Peyer's patch (tissue), 4 donors: Measurements from ENCODE around the gene GNAL.

Source experiments
- POLR2A ChIP-seq, 2 donors: fragments of 450-650 bp; IDR thresholded peaks; one replicate each; pipeline ENCODE4 v1.5.1; 2017; ENCODE audit warnings: antibody characterized with exemption in 2 of 2, mild to moderate bottlenecking in 2 of 2, moderate library complexity in 2 of 2
- TF ChIP-seq, protein P1 (sequence below), 6 experiments: fragments of 450-650 bp in 4 of 6; fragments of 200-600 bp in 2 of 6; sonication (generic) in 1 of 6; IDR thresholded peaks; one replicate each; pipeline ENCODE4 v1.5.1; 2017 to 2019; ENCODE audit warnings: antibody characterized with exemption in 6 of 6, mild to moderate bottlenecking in 3 of 6, moderate library complexity in 1 of 6

DNA sequence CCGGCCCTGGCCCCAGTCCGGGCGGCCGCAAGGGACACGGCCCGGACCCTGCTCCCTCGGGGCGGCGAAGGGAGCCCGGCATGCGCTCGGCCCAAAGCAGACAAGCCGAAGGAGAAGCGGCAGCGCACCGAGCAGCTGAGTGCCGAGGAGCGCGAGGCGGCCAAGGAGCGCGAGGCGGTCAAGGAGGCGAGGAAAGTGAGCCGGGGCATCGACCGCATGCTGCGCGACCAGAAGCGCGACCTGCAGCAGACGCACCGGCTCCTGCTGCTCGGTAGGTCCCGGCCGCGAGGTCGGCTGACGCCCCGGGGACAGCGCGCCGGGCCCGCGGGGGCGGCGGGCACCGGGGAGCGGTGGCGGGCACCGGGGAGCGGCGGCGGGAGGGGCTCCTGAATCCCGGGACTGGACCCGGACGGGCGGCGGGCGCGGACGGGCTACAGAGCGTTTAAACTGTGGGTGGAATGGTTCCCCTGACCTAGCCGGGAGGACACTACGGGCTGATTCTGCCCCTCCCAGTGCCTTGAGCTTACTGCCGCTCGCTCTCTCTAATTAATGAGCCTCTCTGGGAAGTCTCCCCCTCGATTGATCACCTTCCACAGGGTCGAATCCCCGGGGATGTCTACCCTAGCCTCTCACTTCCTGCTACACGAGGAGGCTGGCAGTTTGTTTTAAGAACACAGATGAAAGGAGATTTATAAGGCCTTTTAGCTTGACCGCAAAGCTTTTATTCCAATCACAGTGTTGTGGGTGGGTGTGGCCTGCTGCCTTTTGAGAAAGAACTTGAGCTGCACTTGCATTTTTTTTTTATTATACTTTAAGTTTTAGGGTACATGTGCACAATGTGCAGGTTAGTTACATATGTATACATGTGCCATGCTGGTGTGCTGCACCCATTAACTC is 853 bp downstream of the GNAL start:
- TF ChIP-seq, protein P1, sequence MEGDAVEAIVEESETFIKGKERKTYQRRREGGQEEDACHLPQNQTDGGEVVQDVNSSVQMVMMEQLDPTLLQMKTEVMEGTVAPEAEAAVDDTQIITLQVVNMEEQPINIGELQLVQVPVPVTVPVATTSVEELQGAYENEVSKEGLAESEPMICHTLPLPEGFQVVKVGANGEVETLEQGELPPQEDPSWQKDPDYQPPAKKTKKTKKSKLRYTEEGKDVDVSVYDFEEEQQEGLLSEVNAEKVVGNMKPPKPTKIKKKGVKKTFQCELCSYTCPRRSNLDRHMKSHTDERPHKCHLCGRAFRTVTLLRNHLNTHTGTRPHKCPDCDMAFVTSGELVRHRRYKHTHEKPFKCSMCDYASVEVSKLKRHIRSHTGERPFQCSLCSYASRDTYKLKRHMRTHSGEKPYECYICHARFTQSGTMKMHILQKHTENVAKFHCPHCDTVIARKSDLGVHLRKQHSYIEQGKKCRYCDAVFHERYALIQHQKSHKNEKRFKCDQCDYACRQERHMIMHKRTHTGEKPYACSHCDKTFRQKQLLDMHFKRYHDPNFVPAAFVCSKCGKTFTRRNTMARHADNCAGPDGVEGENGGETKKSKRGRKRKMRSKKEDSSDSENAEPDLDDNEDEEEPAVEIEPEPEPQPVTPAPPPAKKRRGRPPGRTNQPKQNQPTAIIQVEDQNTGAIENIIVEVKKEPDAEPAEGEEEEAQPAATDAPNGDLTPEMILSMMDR (IDR thresholded peaks at IDR 0.05), result no peak
- no peak for TF ChIP-seq POLR2A (IDR thresholded peaks at IDR 0.05)
